A673 (cell line): ENCODE data around the gene VPS50. TPM values are rescaled to one million over a fixed set of nuclear protein-coding genes. Genes with fewer than 3 reads are reported as not detected.
A peak's percentile ranks its signal among the peaks of the same experiment; 100 is the strongest.

Experiments used
- BruUV-seq: library from RNA; stranded (reverse); fragments of 400-500 nt; replicated peaks from 2 replicates; lab custom pipeline; 2021; lab: Mats Ljungman, UMichigan
- CTCF ChIA-PET: fragments of 300-600 bp; sonication (Branson Sonifier 250); formaldehyde crosslinking; loops from one replicate; lab custom pipeline; 2022; ENCODE audit warnings: antibody characterized with exemption; lab: Charles Lee
- POLR2A ChIA-PET: fragments of 300-600 bp; sonication (Branson Sonifier 250); formaldehyde crosslinking; loops from one replicate; lab custom pipeline; 2022; ENCODE audit warnings: antibody characterized with exemption; ENCODE audit not compliant: low non-redundant PET; lab: Charles Lee
- DNase-seq: peaks from one replicate; pipeline ENCODE4 v3.0.0-alpha.2; 2015; ENCODE audit warnings: low spot score
- H3K27ac ChIP-seq: fragments of 200-600 bp; sonication (generic); 2 replicates; pipeline ENCODE4 v1.5.1; 2016; ENCODE audit warnings: mixed run types, low read depth, mild to moderate bottlenecking, mixed read lengths, antibody characterized with exemption, low read length; ENCODE audit not compliant: poor library complexity, severe bottlenecking
- H3K27me3 ChIP-seq: fragments of 200-600 bp; sonication (generic); replicated peaks from 2 replicates; pipeline ENCODE4 v1.6.1; 2017; ENCODE audit warnings: mixed run types, low read depth, mild to moderate bottlenecking, mixed read lengths, antibody characterized with exemption, low read length; ENCODE audit not compliant: insufficient read depth, poor library complexity
- H3K36me3 ChIP-seq: fragments of 200-600 bp; sonication (generic); 2 replicates; pipeline ENCODE4 v1.6.1; 2016; ENCODE audit warnings: mixed run types, mild to moderate bottlenecking, mixed read lengths, antibody characterized with exemption, low read length; ENCODE audit not compliant: insufficient read depth, poor library complexity, severe bottlenecking
- H3K4me1 ChIP-seq: fragments of 200-600 bp; sonication (generic); 2 replicates; pipeline ENCODE4 v1.6.1; 2017; ENCODE audit warnings: mixed run types, mild to moderate bottlenecking, mixed read lengths, antibody characterized with exemption, low read length; ENCODE audit not compliant: insufficient read depth, poor library complexity, severe bottlenecking
- H3K4me3 ChIP-seq: fragments of 200-600 bp; sonication (generic); 2 replicates; pipeline ENCODE4 v1.5.1; 2016; ENCODE audit warnings: low read depth, mixed run types, mild to moderate bottlenecking, mixed read lengths, low read length; ENCODE audit not compliant: poor library complexity, severe bottlenecking
- H3K9me3 ChIP-seq: fragments of 200-600 bp; sonication (generic); 2 replicates; pipeline ENCODE4 v1.6.1; 2016; ENCODE audit warnings: mixed run types, low read depth, mild to moderate bottlenecking, mixed read lengths, antibody characterized with exemption, low read length; ENCODE audit not compliant: poor library complexity, severe bottlenecking
- EZH2 ChIP-seq: fragments of 200-600 bp; sonication (generic); IDR thresholded peaks from 2 replicates; pipeline ENCODE4 v1.6.1; 2017; ENCODE audit warnings: borderline replicate concordance, low read depth, mild to moderate bottlenecking, mixed read lengths, antibody characterized with exemption, low read length; ENCODE audit not compliant: poor library complexity, severe bottlenecking
- intact Hi-C: fragments of 100-400 bp; cut with micrococcal nuclease; formaldehyde crosslinking; loops from one replicate; pipeline ENCODE4 v1.10.0; 2022; ENCODE audit not compliant: unreplicated experiment
- total RNA-seq: library from RNA; stranded (reverse); gene quantifications from 2 replicates; pipeline ENCODE4 v1.2.3, GENCODE V29; 2021
- TF ChIP-seq, protein P1 (sequence below): fragments of 300-800, 200-600 bp; sonication (generic); conservative IDR thresholded peaks from 2 replicates; pipeline ENCODE4 v1.5.1; 2017; ENCODE audit warnings: low read depth, mild to moderate bottlenecking, antibody characterized with exemption, low read length, moderate library complexity, mixed read lengths

Gene VPS50
- total RNA-seq, 1 experiment from 2014 or later: 19.0 TPM

DNA sequence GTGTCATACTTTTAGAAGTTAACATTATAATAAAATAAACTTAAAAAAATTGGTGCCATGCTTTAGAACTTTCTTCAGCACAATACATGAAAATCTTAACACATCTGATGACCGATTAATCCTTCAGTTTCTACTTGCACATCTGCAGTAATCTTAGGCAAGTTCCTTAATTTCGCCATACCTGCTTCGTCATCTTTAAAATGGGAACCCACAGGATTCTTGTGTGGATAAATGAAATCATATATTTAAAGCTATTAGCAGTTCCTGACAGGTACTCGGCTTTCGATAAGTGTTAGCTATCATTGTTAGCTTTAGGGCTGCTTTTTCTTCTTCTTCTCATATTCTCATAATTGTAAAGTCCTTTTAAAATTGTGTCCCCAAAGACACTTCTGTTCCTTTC lies 907 bp upstream of the VPS50 start:
- TF ChIP-seq EZH2: no peak
- TF ChIP-seq, protein P1, sequence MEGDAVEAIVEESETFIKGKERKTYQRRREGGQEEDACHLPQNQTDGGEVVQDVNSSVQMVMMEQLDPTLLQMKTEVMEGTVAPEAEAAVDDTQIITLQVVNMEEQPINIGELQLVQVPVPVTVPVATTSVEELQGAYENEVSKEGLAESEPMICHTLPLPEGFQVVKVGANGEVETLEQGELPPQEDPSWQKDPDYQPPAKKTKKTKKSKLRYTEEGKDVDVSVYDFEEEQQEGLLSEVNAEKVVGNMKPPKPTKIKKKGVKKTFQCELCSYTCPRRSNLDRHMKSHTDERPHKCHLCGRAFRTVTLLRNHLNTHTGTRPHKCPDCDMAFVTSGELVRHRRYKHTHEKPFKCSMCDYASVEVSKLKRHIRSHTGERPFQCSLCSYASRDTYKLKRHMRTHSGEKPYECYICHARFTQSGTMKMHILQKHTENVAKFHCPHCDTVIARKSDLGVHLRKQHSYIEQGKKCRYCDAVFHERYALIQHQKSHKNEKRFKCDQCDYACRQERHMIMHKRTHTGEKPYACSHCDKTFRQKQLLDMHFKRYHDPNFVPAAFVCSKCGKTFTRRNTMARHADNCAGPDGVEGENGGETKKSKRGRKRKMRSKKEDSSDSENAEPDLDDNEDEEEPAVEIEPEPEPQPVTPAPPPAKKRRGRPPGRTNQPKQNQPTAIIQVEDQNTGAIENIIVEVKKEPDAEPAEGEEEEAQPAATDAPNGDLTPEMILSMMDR: no peak
- peak overlapping the region; percentile 71 for H3K4me3 ChIP-seq
- H3K4me1 ChIP-seq: peaks cover 4% of the 10 kb centered on the region
- H3K36me3 ChIP-seq: no peaks in the 10 kb centered on the region
- H3K9me3 ChIP-seq: no peaks in the 10 kb centered on the region
- no TSS peak for BruUV-seq
- H3K27ac ChIP-seq: no peak overlapping the region
- no peak for DNase-seq
- ChIA-PET POLR2A (no interaction called here), CTCF (no interaction called here)
- intact Hi-C loops: loop anchor here (10.0 kb wide), 1 partner anchor 606 kb away; no protein-coding TSS in a partner anchor
- no peaks in the 10 kb centered on the region for H3K27me3 ChIP-seq

DNA sequence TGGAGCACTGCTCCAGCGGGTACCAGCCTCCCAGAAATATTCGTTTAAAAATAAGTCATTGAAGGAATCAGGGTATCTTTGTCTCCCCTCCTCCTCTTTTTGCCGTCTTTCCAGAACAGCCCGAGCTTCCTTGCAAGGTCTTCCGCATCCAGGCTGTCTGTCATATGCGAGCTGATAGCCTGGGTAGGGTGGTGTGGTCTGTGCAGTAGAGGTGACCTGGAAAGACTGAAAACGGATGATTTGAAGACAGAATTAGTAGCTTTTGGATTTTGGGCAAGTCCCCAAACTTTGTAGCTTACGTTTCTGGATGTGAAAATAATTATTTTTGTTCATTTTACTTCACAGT lies 480 bp downstream of the VPS50 start:
- Histone ChIP-seq H3K27me3 (no peaks in the 10 kb centered on the region), H3K36me3 (no peaks in the 10 kb centered on the region), H3K9me3 (no peaks in the 10 kb centered on the region), H3K4me1 (peaks cover 4% of the 10 kb centered on the region), H3K4me3 (peak overlapping the region; percentile 71), H3K27ac (no peak overlapping the region)
- POLR2A ChIA-PET: interaction anchor here (0.6 to 0.7 kb wide), 2 partner anchors 73 to 387 kb away, joined by 3 to 5 read pairs; no protein-coding TSS in a partner anchor
- intact Hi-C loops: loop anchor here (10.0 kb wide), 1 partner anchor 608 kb away; no protein-coding TSS in a partner anchor
- CTCF ChIA-PET: interaction anchor here (0.6 kb wide), 1 partner anchor 400 kb away, joined by 3 read pairs; no protein-coding TSS in a partner anchor
- BruUV-seq: TSS peak; percentile 70
- peak; percentile 23 for DNase-seq
- TF ChIP-seq, protein P1: no peak
- TF ChIP-seq EZH2: no peak

DNA sequence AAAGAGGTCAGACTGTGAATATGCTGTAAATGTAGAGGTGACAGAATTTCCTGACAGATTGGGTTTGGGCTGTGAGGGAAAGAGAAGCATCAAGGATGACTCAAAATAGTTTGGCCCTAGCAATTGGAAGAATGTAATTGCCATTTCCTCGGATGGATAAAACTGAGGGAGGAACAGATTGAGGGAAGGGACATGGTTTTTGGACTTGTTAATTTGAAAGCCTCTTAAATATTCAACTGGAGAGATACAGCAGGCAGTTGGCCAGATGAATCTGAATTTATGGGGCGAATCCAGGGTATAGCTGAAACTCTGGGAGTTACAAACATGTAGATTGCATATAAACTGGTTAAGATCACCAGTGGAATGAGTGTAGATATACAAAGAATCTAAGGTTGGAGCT lies 3.4 kb downstream of the VPS50 start:
- TF ChIP-seq, protein P1: no peak
- no peak for TF ChIP-seq EZH2
- Histone ChIP-seq H3K9me3 (no peaks in the 10 kb centered on the region), H3K27me3 (no peaks in the 10 kb centered on the region), H3K27ac (no peak overlapping the region), H3K4me3 (no peak overlapping the region), H3K4me1 (peaks cover 4% of the 10 kb centered on the region), H3K36me3 (no peaks in the 10 kb centered on the region)
- no TSS peak for BruUV-seq
- CTCF ChIA-PET: no interaction called here
- intact Hi-C loops: loop anchor here (10.0 kb wide), 1 partner anchor 611 kb away; no protein-coding TSS in a partner anchor
- POLR2A ChIA-PET: no interaction called here
- no peak for DNase-seq
